GM18873 (cell line): ENCODE results near the gene ALLC.
"Not testable (repeated sequence)": the region's sequence is repeated elsewhere in the genome, so short reads cannot be mapped to it uniquely, and the experiment has no call there.

Experiments
- ATAC-seq: cut with Tn5 transposase; IDR thresholded peaks from one replicate; pipeline ENCODE4 v1.9.1; 2021; ENCODE audit warnings: mild to moderate bottlenecking, moderate library complexity, moderate number of reproducible peaks; ENCODE audit not compliant: unreplicated experiment, low FRiP score

Gene ALLC

DNA sequence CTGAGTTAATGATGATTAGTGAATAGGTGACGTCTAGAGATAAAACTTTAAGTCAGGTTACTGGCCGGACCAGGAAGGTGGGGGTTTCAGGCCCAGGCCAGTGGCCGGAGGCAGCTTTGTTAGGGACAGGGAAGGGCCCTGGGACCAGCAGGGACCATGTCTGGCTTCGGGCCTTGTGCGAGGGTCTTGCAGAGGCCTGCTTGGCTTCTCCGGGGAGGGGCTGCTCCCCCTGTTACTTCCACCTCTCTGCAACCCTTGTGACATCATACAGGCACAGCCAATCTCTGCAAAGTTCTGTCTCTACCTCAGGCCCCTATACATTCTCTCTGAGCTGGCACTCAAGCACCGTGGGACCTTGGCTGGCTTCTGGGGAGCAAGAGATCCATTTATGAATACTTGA lies at the start of gene ALLC:
Gene ALLC, plus strand, starts transcription at position 320 of the 400 bp plus-strand sequence. CDS start 12,958 bp downstream, outside the sequence.
- no peak for ATAC-seq

DNA sequence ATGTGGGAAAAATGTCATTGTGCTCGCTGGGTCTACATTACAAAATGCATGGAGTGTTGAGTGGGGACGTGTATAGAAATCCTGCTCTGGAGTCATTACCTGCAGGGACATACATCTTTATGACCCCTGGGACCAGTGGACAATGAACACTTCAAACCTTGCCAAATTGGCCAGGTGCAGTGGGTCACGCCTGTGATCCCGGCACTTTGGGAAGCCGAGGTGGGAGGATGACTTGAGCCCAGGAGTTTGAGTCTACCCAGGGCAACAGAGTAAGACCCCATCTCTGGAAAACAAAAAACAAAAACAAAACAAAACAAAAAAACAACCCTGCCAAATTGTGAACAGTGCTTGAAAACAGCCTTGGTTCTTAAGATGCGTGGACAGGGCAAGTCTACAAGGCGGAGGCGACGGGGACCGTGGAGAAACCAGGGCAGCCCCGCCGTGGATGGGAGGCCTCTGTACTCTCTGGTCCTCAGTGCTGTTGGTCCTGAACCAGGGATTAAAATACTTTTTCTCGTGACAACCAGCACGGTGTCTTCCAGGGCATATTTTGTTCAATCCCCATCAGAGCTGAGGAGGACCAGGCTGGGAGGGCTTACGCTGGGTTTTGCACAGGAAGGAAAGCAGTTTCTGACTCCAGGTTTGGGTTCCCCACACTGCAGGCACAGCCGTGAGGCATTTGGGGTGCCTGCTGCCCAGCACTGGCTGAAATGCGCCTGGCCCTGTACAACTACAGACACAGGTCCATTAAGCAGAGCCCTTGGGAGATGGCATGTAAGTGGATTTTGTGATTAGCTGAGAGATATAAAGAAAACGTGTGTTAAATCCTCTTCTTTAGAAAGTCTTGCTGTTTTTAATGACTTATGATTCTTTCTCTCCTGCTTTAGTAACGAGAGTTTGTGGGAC lies 49.4 kb upstream of the ALLC start:
- no peak for ATAC-seq

DNA sequence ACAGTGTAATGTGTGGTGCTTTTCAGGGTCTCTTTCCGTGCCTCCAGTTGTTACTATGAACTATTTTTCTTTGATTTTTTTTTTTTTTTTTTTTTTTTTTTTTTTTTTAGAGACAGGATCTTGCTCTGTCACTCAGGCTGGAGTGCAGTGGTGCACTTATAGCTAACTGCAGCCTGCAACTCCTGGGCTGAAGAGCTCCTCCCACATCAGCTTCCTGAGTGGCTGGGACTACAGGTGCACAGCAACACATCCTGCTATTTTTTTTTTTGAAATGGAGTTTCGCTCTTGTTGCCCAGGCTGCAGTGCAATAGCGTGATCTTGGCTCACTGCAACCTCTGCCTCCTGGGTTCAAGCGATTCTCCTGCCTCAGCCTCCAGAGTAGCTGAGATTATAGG lies 48.7 kb upstream of the ALLC start:
- not testable (repeated sequence) for ATAC-seq

DNA sequence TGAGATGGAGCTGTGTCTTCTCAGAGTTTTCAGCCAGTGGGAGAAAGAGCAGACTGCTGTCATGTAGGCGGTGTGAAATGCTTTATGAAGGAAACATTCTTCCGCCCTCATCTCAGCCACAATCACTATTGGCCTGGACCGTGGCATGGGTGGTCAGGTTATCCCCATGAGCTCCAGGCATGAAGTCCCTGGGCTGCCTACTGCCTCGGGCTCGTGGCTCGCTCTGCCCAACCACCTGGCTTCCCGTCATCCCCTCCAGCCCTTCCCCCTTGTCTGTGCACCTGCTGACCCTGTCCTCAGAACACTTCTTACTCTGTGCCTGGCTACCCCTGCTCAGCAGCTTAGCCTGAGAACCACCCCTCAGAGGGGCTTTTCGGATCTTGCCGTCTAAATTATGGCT lies 47.6 kb upstream of the ALLC start:
- ATAC-seq = no peak

DNA sequence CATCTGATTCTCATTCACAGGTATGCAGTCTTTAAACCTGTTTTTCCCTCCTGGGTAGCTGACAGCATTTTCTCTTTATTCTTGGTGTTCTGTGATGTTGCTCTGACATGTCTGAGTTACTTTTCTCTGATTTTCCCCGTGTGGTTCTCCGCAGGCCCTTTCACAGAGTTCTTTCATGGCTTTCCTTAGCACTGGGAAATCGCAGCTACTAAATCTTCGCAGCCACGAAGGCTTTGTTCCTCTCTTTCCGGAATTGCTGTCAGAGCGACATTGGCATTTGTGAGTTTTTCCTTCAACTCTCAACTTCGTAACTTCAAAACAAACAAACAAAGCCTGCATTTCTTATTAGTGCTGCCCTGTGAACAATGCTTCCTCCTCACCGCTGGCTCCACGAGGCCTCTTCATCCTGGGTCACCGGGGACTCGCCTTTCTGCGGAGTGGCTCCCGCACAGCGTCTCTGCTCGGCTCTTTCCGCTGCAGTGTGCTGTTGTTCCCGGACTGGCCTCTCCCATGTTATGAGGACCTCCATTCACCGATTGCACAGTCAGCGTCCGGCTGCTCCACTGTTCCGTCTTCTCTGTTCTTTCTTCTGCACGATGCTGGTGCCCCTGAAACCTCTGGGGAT lies 47.0 kb upstream of the ALLC start:
- ATAC-seq = no peak

DNA sequence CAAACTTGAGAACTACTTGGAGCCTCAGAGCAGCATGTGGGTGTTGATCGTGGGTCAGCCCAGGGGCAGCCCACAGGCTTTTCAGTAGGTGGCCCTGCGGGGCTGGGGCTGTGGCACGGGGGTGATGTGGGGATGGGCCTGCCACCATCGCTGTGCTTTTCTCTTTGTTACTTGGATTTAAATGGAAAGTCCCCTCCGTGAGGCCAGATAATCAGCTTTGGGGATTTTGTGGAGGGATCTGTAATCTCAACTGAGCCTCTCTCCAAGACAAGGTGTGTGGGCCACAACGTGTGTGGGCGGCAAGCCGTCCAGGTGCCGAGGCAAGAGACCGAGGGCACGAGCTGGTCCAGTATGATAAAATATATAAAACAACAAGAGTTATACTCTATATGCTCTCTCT lies 46.4 kb upstream of the ALLC start:
- no peak for ATAC-seq

DNA sequence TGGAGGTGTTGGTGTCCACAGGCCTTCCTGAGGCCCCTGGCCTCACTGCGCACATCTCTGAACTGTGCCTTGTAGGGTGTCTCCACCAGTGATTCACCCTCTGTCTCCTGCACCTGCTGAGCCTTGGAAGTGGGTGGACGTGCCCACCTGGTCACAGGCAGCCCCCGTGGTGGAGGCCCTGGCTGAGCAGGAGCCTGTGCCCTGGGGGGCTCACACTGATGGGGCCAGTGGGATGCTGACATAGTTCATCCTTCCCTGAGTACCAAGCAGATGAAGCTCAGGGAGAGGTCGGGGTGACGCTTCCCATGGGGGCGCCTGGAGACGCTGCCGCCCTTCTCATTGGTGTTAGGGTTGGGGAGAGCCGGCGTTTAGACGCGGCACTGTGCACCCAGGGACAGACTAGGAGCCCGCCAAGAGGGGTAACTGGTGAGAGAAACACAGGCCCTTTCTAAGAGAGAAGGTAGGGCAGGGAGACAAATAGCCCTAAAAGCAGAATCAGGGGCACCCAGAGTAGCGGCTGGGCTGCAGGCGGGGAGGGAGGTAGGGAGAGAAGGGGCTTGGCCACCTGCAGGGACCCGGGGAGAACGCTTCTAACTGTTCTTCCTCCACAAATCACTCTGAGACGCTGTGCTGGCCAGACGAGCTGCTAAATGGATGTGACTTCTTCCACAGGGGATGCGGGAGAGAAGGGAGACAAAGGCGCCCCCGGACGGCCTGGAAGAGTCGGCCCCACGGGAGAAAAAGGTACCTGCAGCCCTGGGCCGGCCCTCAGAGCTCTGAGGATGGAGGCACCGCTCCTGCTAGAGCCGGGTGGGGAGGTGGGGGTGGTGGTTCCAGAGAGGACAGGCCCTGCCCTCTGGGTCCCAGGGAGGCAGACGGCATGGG lies 45.1 kb upstream of the ALLC start:
- no peak for ATAC-seq

DNA sequence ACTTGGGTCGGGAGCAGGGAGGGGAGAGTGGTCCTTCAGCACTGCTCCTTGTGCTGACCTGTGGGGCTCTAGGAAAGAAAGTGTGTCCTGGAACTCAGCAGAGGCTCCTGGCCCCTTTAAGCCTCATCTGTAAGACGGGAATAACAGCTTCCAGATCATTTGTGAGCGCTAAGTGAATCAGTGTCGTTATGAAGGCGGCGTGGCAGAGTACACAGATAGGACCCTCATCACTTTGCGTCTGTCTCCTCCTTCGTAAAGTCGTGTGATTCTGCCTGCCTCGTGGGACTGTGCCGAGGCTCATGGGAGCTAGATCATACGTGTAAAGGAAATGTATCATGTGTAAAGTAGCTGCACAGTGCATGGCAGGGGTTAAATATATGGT lies 44.5 kb upstream of the ALLC start:
- no peak for ATAC-seq

DNA sequence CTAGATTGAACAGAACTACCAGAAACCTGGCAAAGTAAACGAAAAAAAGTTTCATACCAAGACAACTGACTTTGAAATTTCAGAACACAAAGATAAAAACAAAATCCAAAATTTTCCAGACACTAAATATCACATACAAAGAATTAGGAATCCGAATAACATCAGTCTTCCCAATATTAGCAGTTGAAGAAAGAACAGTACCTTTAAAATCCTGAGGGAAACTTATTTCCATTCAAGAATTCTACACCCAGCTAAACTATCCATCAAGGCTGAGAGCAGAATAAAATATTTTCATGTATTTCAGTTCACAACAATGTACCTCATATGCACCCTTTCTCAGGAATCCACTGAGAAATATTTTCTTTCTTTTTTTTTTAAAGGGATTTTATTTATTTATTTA lies 43.3 kb upstream of the ALLC start:
- ATAC-seq = not testable (repeated sequence)

DNA sequence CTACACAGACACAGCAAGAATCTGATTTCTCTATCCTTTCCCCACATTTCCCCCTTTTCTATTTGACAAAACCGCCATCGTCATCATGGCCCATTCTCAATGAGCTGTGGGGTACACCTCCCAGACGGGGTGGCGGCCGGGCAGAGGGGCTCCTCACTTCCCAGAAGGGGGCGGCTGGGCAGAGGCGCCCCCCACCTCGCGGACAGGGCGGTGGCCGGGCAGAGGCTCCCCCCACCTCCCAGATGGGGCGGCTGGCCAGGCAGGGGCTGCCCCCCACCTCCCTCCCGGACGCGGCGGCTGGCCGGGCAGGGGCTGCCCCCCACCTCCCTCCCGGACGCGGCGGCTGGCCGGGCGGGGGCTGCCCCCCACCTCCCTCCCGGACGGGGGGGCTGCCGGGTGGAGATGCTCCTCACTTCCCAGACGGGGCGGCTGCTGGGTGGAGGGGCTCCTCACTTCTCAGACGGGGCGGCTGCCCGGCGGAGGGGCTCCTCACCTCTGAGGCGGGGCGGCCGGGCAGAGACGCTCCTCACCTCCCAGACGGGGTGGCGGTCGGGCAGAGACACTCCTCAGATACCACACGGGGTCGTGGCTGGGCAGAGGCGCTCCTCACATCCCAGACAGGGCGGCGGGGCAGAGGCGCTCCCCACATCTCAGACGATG lies 42.3 kb upstream of the ALLC start:
- ATAC-seq = not testable (repeated sequence)

DNA sequence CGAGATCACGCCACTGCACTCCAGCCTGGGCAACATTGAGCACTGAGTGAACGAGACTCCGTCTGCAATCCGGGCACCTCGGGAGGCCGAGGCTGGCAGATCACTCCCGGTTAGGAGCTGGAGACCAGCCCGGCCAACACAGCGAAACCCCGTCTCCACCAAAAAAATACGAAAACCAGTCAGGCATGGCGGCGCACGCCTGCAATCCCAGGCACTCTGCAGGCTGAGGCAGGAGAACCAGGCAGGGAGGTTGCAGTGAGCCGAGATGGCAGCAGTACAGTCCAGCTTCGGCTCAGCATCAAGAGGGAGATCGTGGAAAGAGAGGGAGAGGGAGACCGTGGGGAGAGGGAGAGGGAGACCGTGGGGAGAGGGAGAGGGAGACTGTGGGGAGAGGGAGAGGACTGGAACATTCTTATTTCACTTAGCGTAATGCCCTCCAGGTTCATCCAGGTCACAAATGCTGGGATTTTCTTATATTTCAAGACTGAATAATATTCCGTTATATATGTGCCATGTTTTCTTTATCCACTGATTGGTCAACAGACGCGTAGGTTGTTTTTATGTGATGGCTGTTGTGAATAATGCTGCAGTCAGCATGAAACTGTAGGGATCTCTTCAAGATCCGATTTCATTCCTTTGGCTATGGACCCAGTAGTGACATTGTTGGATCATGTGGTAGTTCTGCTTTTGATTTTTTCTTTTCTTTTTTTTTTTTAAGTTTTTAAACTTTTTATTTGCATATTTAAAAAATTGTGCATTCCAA lies 41.4 kb upstream of the ALLC start:
- ATAC-seq = not testable (repeated sequence)

DNA sequence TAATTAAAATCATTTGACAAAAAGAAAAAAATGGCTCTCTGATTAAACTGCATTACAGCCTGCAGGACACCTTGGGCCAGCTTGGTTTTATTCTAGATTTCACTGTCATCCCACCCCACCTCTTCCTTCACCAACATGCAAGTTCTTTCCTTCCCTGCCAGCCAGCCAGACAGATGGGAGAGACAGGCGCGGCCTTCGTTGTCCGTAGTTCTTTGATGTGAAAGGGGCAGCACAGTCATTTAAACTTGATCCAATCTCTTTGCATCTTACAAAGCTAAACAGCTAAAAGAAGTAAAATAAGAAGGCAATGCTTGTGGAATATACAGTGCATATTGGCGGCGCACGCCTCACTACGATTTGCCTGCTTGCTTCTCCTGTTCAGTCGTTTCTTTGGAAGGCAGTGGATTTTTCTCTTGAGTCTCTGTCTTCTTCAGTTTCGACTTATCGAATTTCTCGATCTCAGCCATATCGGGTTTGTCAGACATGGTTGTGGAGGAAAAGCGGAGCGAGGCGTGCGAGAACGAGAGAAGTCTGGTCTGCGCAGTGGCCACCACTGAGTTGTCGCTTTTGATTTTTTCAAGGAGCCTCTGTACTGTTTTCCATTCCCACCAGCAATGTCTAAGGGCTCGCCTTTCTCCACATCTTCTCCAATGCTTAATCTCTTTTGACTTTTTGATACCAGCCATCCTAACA lies 40.7 kb upstream of the ALLC start:
- ATAC-seq = no peak

DNA sequence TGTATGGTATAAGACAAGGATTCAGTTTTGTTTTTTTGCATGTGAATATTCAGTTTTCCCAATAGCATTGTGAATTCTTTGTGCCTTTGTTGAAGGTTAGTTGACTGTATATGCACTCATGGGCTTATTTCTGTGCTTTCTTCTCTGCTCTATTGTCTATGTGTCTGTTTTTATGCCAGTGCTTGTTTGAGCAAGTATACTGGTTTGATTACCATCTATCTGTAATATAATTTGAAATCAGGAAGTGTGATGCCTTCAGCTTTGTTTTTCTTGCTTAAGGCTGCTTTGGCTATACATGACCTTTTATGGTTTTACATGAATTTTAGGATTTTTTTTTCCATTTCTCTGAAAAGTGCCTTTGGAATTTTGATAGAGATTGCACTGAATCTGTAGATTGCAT lies 39.6 kb upstream of the ALLC start:
- no peak for ATAC-seq

DNA sequence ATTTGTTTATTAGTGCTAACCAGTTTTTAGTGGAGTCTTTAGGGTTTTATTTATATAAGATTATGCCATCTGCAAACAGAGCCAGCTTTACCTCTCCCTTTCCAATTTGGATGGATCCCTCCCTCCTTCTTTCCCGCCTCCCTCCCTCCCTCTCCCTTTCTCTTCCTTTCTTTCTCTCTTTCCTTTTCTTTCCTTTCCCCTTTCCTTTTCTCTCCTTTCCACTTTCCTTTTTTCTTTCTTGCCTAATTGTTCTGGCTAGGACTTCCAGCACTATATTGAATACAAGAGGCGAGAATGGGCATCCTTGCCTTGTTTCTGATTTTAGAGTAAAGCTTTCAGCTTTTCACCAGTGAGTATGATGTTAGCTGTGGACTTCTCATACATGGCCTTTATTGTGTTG lies 39.0 kb upstream of the ALLC start:
- ATAC-seq = no peak

DNA sequence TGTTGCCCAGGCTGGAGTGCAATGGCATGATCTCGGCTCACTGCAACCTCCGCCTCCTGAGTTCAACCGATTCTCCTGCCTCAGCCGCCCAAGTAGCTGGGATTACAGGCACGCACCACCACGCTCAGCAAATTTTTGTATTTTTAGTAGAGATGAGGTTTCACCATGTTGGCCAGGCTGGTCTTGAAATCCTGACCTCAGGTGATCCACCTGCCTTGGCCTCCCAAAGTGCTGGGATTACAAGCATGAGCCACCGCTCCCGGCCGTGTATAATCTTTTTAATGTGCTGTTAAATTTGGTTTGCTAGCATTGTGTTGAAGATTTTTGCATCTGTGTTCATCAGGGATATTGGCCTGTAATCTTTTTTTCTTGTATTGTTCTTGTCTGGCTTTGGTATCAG lies 38.3 kb upstream of the ALLC start:
- not testable (repeated sequence) for ATAC-seq

DNA sequence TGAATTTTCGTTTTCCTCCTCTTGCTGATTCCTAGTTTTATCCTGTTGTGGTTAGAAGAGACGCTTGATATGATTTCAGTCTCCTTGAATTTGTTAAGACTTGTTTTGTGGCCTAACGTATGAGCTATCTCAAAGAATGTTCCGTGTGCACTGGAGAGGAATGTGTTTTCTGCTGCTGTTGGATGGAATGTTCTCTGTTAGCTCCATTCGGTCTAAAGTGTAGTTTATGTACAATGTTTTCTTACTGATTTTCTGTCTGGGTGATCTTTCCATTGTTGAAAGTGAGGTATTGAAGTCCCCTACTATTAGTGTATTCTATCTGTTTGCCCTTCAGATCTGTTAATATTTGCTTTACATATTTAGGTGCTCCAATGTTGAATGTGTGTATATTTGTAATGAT lies 37.2 kb upstream of the ALLC start:
- no peak for ATAC-seq

DNA sequence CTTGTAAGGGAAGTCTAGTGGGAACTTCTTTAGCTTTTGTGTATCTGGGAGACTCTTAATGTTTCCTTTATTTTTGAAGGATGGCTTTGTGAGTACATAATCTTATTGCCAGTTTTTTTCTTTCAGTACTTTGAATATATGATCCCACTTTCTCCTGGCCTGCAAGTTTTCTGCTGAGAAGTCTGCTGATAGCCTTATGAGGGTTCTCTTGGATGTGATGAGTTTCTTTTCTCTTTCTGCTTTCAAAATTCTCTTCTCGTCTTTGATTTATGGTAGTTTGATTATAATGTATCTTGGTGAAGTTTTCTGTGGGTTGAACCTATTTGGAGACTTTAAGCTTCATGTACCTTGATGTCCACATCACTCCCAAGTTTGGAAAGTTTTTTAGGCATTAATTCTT lies 35.0 kb upstream of the ALLC start:
- no peak for ATAC-seq

DNA sequence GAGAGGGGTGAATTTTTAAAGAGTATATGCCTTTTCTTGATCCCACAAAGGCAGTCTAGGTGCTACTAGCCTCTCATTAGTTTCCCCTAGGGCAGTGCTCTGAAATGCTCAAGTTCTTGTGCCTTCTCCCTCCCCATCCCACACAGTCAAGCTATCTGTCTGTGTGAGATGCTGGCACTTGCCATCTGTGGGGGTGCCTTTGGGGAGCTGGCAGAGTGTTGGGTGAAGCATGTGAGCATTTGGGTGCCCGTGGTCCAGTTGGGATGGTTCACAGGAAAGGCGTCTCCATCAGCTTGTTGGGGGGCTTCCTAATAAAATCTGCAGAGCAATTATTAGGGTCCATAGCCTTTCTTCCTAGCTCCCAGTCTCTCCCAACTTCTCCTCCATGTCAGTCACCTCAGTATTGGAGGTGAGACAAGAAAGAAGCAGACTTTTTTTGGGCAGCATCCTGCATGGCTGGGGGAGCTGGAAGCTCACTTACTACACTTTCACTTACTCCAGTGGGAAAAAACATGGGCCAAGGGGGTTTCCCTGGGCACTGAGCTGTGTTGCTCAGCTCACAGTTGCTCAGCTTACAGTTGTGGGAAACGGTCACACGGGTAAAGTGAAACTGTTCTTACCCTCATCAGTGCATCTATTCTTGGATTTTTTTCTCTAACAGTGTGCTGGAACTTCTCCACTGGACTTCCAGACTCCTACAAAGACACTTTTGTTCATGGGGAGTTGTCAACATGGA lies 33.8 kb upstream of the ALLC start:
- no peak for ATAC-seq

DNA sequence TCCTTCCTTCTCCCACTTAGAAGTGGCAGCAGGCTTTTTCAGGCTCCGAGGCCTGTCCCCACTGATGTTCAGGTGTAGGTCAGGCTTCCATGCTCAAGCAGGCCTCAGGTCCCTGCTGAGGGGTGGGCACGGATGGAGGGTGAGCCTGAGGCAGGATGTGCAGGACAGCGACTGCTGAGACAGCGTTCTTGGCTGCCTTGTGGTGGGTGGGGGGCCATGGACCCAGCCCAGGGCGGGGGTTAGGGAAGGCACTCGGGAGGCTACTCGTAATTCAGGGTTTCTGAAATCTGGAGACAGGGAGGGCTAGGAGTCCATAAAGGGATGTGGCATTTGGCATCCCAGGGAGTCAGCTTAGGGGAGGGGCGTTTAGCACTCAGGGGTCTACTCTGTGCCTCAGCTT lies 32.8 kb upstream of the ALLC start:
- no peak for ATAC-seq
